ENCODE measurements around the gene TCEAL1. TPM values are rescaled to one million over a fixed set of nuclear protein-coding genes. Genes with fewer than 3 reads are reported as not detected.
"Not testable (repeated sequence)": the region's sequence is repeated elsewhere in the genome, so short reads cannot be mapped to it uniquely, and the experiment has no call there.

Gene TCEAL1
- total RNA-seq, 2 experiments from 2014 or later = 11.7 to 18.1 TPM

DNA sequence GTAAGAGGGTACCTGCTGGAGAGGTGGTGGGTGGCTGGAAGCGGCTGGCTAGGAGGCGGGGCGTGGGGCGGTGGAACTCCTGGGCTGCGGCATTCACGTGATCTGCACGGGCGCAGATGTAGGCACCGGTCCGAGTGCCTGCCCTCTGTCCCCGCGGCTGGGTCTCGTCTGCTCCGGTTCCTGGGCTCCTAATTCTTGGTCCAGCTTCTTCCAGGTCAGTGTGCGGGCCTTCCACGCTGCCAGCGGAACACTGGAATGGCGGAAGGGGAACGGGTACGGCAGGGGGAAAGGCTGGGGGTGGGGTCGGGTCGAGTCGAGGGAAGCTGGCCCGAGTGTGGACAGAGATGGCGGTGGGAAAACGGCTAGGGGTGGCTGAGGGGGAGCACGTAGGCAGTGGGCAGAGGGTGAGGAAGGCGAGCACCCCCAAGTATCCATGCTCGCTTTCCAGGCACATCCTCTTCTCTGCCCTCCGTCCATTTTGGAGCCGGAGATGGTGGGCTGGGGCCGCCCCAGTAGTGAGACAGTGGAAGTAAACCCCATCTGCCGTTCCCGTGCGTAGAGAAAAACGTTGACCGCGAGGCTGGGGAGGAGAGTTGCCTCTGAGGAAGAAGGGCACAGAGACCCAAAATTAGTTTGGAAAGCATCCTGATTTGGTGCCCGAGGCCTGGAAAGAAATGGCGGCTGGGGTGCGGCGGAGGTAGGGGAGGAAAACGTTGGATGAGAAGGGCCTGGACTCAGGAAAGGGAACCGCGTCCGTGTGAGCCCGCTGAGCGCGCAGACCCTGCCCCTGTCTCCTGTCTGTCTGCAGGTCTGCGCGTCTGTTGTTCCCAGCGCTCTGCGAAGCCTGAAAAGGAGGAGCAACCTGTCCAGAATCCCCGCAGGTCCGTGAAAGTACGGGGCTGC, 43.1 kb upstream of the TCEAL1 start, which contains the start of gene TCEAL4:
TSS of gene TCEAL4 (plus strand) at position 105 of the 903 bp plus-strand sequence. CDS start 1,161 bp downstream, outside the sequence.
- no peaks in the 10 kb centered on the region for H3K9me3 ChIP-seq (ENCODE audit: low read length)
- ChIA-PET POLR2A (no interaction called here), CTCF (ENCODE audit: unreplicated experiment) (interaction anchor here (0.9 kb wide), 1 partner anchor 16 kb away, joined by 4 read pairs; no protein-coding TSS in a partner anchor)
- DNase-seq (ENCODE audit: low spot score) = peak; percentile 49
- peak within 1 kb of the TSS; percentile 83 for H2AFZ ChIP-seq (ENCODE audit: low read length)
- H4K20me1 ChIP-seq (ENCODE audit: insufficient read depth, low read length) = no peaks in the 10 kb centered on the region
- H3K79me2 ChIP-seq (ENCODE audit: insufficient read depth, low read depth, low read length) = no peaks in the 10 kb centered on the region
- TF ChIP-seq EZH2phosphoT487 (IDR thresholded peaks at IDR 0.05; ENCODE audit: borderline replicate concordance, low read depth, low read length) = no peak
- TF ChIP-seq, protein P1, sequence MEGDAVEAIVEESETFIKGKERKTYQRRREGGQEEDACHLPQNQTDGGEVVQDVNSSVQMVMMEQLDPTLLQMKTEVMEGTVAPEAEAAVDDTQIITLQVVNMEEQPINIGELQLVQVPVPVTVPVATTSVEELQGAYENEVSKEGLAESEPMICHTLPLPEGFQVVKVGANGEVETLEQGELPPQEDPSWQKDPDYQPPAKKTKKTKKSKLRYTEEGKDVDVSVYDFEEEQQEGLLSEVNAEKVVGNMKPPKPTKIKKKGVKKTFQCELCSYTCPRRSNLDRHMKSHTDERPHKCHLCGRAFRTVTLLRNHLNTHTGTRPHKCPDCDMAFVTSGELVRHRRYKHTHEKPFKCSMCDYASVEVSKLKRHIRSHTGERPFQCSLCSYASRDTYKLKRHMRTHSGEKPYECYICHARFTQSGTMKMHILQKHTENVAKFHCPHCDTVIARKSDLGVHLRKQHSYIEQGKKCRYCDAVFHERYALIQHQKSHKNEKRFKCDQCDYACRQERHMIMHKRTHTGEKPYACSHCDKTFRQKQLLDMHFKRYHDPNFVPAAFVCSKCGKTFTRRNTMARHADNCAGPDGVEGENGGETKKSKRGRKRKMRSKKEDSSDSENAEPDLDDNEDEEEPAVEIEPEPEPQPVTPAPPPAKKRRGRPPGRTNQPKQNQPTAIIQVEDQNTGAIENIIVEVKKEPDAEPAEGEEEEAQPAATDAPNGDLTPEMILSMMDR (conservative IDR thresholded peaks at IDR 0.05; ENCODE audit: low read length) = no peak
- no TSS peak for BruUV-seq (replicated peaks)
- H3K4me2 ChIP-seq (ENCODE audit: low read length) = peak within 1 kb of the TSS; percentile 69
- H3K4me1 ChIP-seq (ENCODE audit: insufficient read depth, low read length, poor library complexity, severe bottlenecking) = peaks cover 5% of the 10 kb centered on the region
- H3K9me2 ChIP-seq (ENCODE audit: insufficient read depth, low read length) = no peaks in the 10 kb centered on the region
- H3K4me3 ChIP-seq (ENCODE audit: low read depth, low read length, poor library complexity, severe bottlenecking) = peak within 1 kb of the TSS; percentile 77
- intact Hi-C loops (cut with micrococcal nuclease; ENCODE audit: unreplicated experiment) = no loop called here
- no peaks in the 10 kb centered on the region for H3K36me3 ChIP-seq (ENCODE audit: insufficient read depth, low read length)
- no peak within 1 kb of the TSS for H3K27ac ChIP-seq (ENCODE audit: low read depth, low read length, poor library complexity, severe bottlenecking)

DNA sequence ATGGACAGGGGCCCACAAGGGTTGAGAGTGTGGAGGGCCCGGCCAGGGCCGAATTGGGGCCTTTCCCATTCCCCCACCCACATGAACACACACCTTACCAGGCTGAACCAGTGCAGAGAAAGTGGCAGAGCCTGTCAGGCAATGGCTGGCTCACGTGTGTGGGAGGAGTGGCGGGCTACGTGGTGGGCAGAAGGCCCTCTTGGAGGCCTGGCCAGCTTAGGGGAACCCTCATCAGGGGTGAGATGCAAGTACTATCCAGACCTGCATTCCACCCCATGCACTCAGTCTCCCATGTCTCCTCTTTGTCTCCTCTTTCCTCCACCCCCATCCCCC, 42.5 kb upstream of the TCEAL1 start:
- no TSS peak for BruUV-seq (replicated peaks)
- H4K20me1 ChIP-seq (ENCODE audit: insufficient read depth, low read length) = no peaks in the 10 kb centered on the region
- H3K79me2 ChIP-seq (ENCODE audit: insufficient read depth, low read depth, low read length) = no peaks in the 10 kb centered on the region
- peak overlapping the region; percentile 77 for H3K4me3 ChIP-seq (ENCODE audit: low read depth, low read length, poor library complexity, severe bottlenecking)
- no peaks in the 10 kb centered on the region for H3K36me3 ChIP-seq (ENCODE audit: insufficient read depth, low read length)
- ChIA-PET CTCF (ENCODE audit: unreplicated experiment) (no interaction called here), POLR2A (no interaction called here)
- H2AFZ ChIP-seq (ENCODE audit: low read length) = no peak overlapping the region
- no peaks in the 10 kb centered on the region for H3K9me2 ChIP-seq (ENCODE audit: insufficient read depth, low read length)
- peaks cover 5% of the 10 kb centered on the region for H3K4me1 ChIP-seq (ENCODE audit: insufficient read depth, low read length, poor library complexity, severe bottlenecking)
- H3K4me2 ChIP-seq (ENCODE audit: low read length) = peak overlapping the region; percentile 69
- no peaks in the 10 kb centered on the region for H3K9me3 ChIP-seq (ENCODE audit: low read length)
- TF ChIP-seq, protein P1 (conservative IDR thresholded peaks at IDR 0.05; ENCODE audit: low read length) = no peak
- TF ChIP-seq EZH2phosphoT487 (IDR thresholded peaks at IDR 0.05; ENCODE audit: borderline replicate concordance, low read depth, low read length) = no peak
- H3K27ac ChIP-seq (ENCODE audit: low read depth, low read length, poor library complexity, severe bottlenecking) = no peak overlapping the region
- intact Hi-C loops (cut with micrococcal nuclease; ENCODE audit: unreplicated experiment) = no loop called here
- no peak for DNase-seq (ENCODE audit: low spot score)

DNA sequence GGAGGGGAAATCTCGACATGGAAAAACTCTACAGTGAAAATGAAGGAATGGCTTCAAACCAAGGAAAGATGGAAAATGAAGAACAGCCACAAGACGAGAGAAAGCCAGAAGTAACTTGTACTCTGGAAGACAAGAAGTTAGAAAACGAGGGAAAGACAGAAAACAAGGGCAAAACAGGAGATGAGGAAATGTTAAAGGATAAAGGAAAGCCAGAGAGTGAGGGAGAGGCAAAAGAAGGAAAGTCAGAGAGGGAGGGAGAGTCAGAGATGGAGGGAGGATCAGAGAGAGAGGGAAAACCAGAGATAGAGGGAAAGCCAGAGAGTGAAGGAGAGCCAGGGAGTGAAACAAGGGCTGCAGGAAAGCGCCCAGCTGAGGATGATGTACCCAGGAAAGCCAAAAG, 42.1 kb upstream of the TCEAL1 start:
- H3K36me3 ChIP-seq (ENCODE audit: insufficient read depth, low read length) = no peaks in the 10 kb centered on the region

DNA sequence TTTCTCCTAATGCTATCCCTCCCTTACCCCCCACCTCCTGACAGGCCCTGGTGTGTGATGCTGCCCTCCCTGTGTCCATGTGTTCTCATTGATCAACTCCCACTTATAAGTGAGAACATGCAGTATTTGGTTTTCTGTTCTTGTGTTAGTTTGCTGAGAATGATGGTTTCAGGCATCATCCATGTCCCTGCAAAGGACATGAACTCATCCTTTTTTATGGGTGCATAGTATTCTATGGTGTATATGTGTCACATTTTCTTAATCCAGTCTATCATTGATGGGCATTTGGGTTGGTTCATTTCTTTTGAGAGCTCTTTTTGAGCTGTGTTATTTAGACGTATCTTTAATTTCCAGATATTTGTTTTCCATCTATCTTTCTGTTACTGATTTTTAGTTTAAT, 36.5 kb upstream of the TCEAL1 start:
- H3K4me3 ChIP-seq (ENCODE audit: low read depth, low read length, poor library complexity, severe bottlenecking); H3K9me3 ChIP-seq (ENCODE audit: low read length); intact Hi-C loops (cut with micrococcal nuclease; ENCODE audit: unreplicated experiment); BruUV-seq (replicated peaks); H3K36me3 ChIP-seq (ENCODE audit: insufficient read depth, low read length); H3K79me2 ChIP-seq (ENCODE audit: insufficient read depth, low read depth, low read length); H3K4me2 ChIP-seq (ENCODE audit: low read length); H3K4me1 ChIP-seq (ENCODE audit: insufficient read depth, low read length, poor library complexity, severe bottlenecking); H3K27ac ChIP-seq (ENCODE audit: low read depth, low read length, poor library complexity, severe bottlenecking); H3K9me2 ChIP-seq (ENCODE audit: insufficient read depth, low read length); H4K20me1 ChIP-seq (ENCODE audit: insufficient read depth, low read length); H2AFZ ChIP-seq (ENCODE audit: low read length); CTCF ChIA-PET (ENCODE audit: unreplicated experiment); DNase-seq (ENCODE audit: low spot score): not testable (repeated sequence)
- POLR2A ChIA-PET = interaction anchor here (0.5 kb wide), 1 partner anchor 72 kb away, joined by 3 read pairs; no protein-coding TSS in a partner anchor

More for the DNA sequence above, 42.1 kb upstream of the TCEAL1 start:
- DNase-seq (ENCODE audit: low spot score) = no peak
- no peak overlapping the region for H2AFZ ChIP-seq (ENCODE audit: low read length)
- intact Hi-C loops (cut with micrococcal nuclease; ENCODE audit: unreplicated experiment) = no loop called here
- H3K79me2 ChIP-seq (ENCODE audit: insufficient read depth, low read depth, low read length) = no peaks in the 10 kb centered on the region
- H3K4me3 ChIP-seq (ENCODE audit: low read depth, low read length, poor library complexity, severe bottlenecking) = no peak overlapping the region
- no peaks in the 10 kb centered on the region for H3K9me2 ChIP-seq (ENCODE audit: insufficient read depth, low read length)
- H3K27ac ChIP-seq (ENCODE audit: low read depth, low read length, poor library complexity, severe bottlenecking) = no peak overlapping the region
- CTCF ChIA-PET (ENCODE audit: unreplicated experiment) = no interaction called here
- no peaks in the 10 kb centered on the region for H3K9me3 ChIP-seq (ENCODE audit: low read length)
- peaks cover 5% of the 10 kb centered on the region for H3K4me1 ChIP-seq (ENCODE audit: insufficient read depth, low read length, poor library complexity, severe bottlenecking)
- POLR2A ChIA-PET = no interaction called here
- TF ChIP-seq, protein P1 (conservative IDR thresholded peaks at IDR 0.05; ENCODE audit: low read length) = no peak
- TF ChIP-seq EZH2phosphoT487 (IDR thresholded peaks at IDR 0.05; ENCODE audit: borderline replicate concordance, low read depth, low read length) = no peak
- no peaks in the 10 kb centered on the region for H4K20me1 ChIP-seq (ENCODE audit: insufficient read depth, low read length)
- BruUV-seq (replicated peaks) = no TSS peak
- peak overlapping the region; percentile 69; the same call in 1 of the 2 replicates for H3K4me2 ChIP-seq (ENCODE audit: low read length)

Measured in OCI-LY7 (cell line).